Caco-2 (cell line): ENCODE data around the gene TLCD5. TPM values are rescaled to one million over a fixed set of nuclear protein-coding genes. Genes with fewer than 3 reads are reported as not detected.

Experiments
- BruUV-seq: library from RNA; stranded (reverse); fragments of 400-500 nt; replicated peaks from 2 replicates; lab custom pipeline; 2021; lab: Mats Ljungman, UMichigan
- CTCF ChIA-PET: fragments of 300-600 bp; sonication (Branson Sonifier 250); formaldehyde crosslinking; loops from one replicate; lab custom pipeline; 2022; ENCODE audit warnings: antibody characterized with exemption; lab: Charles Lee
- POLR2A ChIA-PET: fragments of 300-600 bp; sonication (Branson Sonifier 250); formaldehyde crosslinking; loops from one replicate; lab custom pipeline; 2022; ENCODE audit warnings: antibody characterized with exemption; lab: Charles Lee
- DNase-seq, 2 experiments: peaks; one replicate each; pipeline versions ENCODE4 v3.0.0 to v3.0.0-alpha.2; 2020 to 2022
- H3K27me3 ChIP-seq: replicated peaks from 2 replicates; pipeline ENCODE4 v1.6.0; 2011; ENCODE audit warnings: low read length; ENCODE audit not compliant: control insufficient read depth, insufficient read depth
- H3K36me3 ChIP-seq: 2 replicates; pipeline ENCODE4 v1.5.1; 2011; ENCODE audit warnings: low read length; ENCODE audit not compliant: control insufficient read depth, insufficient read depth
- H3K4me1 ChIP-seq: fragments of 250-450 bp; sonication (Bioruptor Pico); 2 replicates; pipeline ENCODE4 v1.5.1; 2020; ENCODE audit warnings: mild to moderate bottlenecking
- H3K4me3 ChIP-seq: 2 replicates; pipeline ENCODE4 v1.5.1; 2011; ENCODE audit warnings: low read depth, mild to moderate bottlenecking, control low read depth, low read length
- H3K9me3 ChIP-seq: fragments of 250-450 bp; sonication (Bioruptor Pico); 2 replicates; pipeline ENCODE4 v1.5.1; 2020; ENCODE audit warnings: mild to moderate bottlenecking, moderate library complexity
- H3K27ac Mint-ChIP-seq: one replicate; pipeline ENCODE4 v1.8.0; 2022; ENCODE audit warnings: mixed read lengths; ENCODE audit not compliant: unreplicated experiment
- H3K27me3 Mint-ChIP-seq: one replicate; pipeline ENCODE4 v1.8.0; 2022; ENCODE audit warnings: mixed read lengths; ENCODE audit not compliant: insufficient read depth, unreplicated experiment
- H3K36me3 Mint-ChIP-seq: one replicate; pipeline ENCODE4 v1.8.0; 2022; ENCODE audit warnings: mild to moderate bottlenecking, mixed read lengths; ENCODE audit not compliant: insufficient read depth, unreplicated experiment
- H3K4me1 Mint-ChIP-seq: one replicate; pipeline ENCODE4 v1.8.0; 2022; ENCODE audit warnings: low read depth, mixed read lengths; ENCODE audit not compliant: unreplicated experiment
- H3K4me3 Mint-ChIP-seq: one replicate; pipeline ENCODE4 v1.8.0; 2022; ENCODE audit warnings: mild to moderate bottlenecking, moderate library complexity, mixed read lengths; ENCODE audit not compliant: unreplicated experiment
- H3K9me3 Mint-ChIP-seq: one replicate; pipeline ENCODE4 v1.8.0; 2022; ENCODE audit warnings: mixed read lengths; ENCODE audit not compliant: unreplicated experiment
- intact Hi-C: fragments of 100-400 bp; cut with micrococcal nuclease; formaldehyde crosslinking; loops from one replicate; pipeline ENCODE4 v1.10.0; 2022; ENCODE audit not compliant: unreplicated experiment
- total RNA-seq: library from RNA; stranded (reverse); gene quantifications from 2 replicates; pipeline ENCODE4 v1.2.3, GENCODE V29; 2022
- TF ChIP-seq, protein P1 (sequence below), 2 experiments: fragments of 200-600 bp in 1 of 2; IDR thresholded peaks; 1 replicate in 1 of 2; 2 replicates in 1 of 2; pipeline versions ENCODE4 v1.5.1 to v1.8.0; 2011 to 2022; ENCODE audit warnings: antibody characterized with exemption in 1 of 2, control low read depth in 1 of 2, inconsistent platforms in 1 of 2, low read depth in 1 of 2, low read length in 1 of 2, mild to moderate bottlenecking in 1 of 2, moderate library complexity in 1 of 2; ENCODE audit not compliant: insufficient read depth in 1 of 2, severe bottlenecking in 1 of 2, unreplicated experiment in 1 of 2

Gene TLCD5
- total RNA-seq, 1 experiment from 2014 or later: 11.8 TPM

DNA sequence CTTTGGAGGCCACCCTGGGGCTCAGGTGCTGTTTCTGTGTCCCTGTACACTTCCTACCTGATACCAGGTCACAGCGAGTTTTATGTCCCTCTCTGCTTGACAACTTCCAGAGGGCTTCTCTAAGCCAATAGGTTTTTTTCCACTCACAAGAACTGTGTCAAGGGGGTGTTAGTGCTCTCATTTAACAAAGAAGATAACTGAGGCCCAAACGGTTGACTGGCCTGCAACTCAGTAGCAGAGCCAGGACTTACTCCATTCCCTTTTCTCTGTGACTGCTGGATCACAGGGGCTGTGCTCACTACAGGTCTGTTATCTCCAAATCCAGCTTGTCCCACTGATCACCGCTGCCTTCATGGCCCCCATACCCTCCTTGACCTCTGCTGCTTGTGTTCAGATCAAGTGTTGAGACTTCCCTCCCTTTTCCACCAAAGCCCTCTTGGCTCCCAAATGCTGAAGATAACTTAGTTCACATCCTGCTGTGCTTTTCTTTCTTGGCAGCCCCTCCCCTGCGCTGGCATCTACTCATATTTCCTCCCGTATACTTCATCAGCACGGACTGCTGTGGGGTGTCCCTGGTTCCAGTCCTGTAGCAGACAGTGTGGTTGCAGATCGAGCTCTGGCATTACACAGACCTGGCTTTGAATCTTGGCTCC, 43.8 kb upstream of the TLCD5 start:
- POLR2A ChIA-PET: interaction anchor here (0.7 kb wide), 1 partner anchor 45 kb away, joined by 3 read pairs; no protein-coding TSS in a partner anchor

DNA sequence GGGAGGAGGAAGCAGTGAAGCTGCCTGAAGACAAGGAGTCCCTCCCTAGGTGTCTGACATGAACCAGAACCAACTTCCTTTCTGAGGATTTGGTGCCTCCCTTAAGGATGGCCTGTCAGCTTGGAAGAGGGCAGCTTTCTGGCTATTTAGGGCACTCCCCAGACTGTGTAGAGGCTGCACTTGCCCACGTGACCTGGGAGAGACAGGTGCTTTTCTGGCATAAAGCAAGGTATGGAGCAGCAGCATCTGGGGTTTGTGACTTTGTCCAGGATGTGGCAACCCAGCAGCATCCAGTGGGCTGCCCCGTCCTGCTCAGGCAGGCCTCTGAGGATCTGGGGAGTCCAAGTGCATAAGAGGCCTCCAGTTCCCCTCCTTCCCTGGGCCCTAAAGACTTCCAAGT, 42.0 kb upstream of the TLCD5 start:
- Mint-ChIP-seq H3K27ac (no peak overlapping the region), H3K27me3 (peaks cover 3% of the 10 kb centered on the region), H3K36me3 (no peaks in the 10 kb centered on the region), H3K4me3 (no peak overlapping the region), H3K4me1 (peaks cover 4% of the 10 kb centered on the region), H3K9me3 (no peaks in the 10 kb centered on the region)
- ChIA-PET CTCF (interaction anchor here (0.9 kb wide), 1 partner anchor 20 kb away, joined by 3 read pairs; no protein-coding TSS in a partner anchor), POLR2A (no interaction called here)
- Histone ChIP-seq H3K9me3 (no peaks in the 10 kb centered on the region), H3K36me3 (no peaks in the 10 kb centered on the region), H3K4me1 (no peaks in the 10 kb centered on the region), H3K27me3 (no peaks in the 10 kb centered on the region), H3K4me3 (no peak overlapping the region)
- DNase-seq: no peak
- intact Hi-C loops: no loop called here
- TF ChIP-seq, protein P1, sequence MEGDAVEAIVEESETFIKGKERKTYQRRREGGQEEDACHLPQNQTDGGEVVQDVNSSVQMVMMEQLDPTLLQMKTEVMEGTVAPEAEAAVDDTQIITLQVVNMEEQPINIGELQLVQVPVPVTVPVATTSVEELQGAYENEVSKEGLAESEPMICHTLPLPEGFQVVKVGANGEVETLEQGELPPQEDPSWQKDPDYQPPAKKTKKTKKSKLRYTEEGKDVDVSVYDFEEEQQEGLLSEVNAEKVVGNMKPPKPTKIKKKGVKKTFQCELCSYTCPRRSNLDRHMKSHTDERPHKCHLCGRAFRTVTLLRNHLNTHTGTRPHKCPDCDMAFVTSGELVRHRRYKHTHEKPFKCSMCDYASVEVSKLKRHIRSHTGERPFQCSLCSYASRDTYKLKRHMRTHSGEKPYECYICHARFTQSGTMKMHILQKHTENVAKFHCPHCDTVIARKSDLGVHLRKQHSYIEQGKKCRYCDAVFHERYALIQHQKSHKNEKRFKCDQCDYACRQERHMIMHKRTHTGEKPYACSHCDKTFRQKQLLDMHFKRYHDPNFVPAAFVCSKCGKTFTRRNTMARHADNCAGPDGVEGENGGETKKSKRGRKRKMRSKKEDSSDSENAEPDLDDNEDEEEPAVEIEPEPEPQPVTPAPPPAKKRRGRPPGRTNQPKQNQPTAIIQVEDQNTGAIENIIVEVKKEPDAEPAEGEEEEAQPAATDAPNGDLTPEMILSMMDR (IDR thresholded peaks at IDR 0.05; ENCODE audit: insufficient read depth in 1 of 2, low read depth in 1 of 2, low read length in 1 of 2, severe bottlenecking in 1 of 2, unreplicated experiment in 1 of 2): no peak
- BruUV-seq: no TSS peak

More for the DNA sequence above, 43.8 kb upstream of the TLCD5 start:
- no peaks in the 10 kb centered on the region for H3K9me3 ChIP-seq
- H3K36me3 Mint-ChIP-seq: no peaks in the 10 kb centered on the region
- no peak overlapping the region for H3K4me3 ChIP-seq
- TF ChIP-seq, protein P1 (IDR thresholded peaks at IDR 0.05; ENCODE audit: insufficient read depth in 1 of 2, low read depth in 1 of 2, low read length in 1 of 2, severe bottlenecking in 1 of 2, unreplicated experiment in 1 of 2): no peak
- no peaks in the 10 kb centered on the region for H3K9me3 Mint-ChIP-seq
- H3K4me1 Mint-ChIP-seq: peaks cover 4% of the 10 kb centered on the region
- no peaks in the 10 kb centered on the region for H3K36me3 ChIP-seq
- no peak overlapping the region for H3K4me3 Mint-ChIP-seq
- no peaks in the 10 kb centered on the region for H3K4me1 ChIP-seq
- no peaks in the 10 kb centered on the region; the same call in 1 of the 2 replicates for H3K27me3 ChIP-seq
- peaks cover 3% of the 10 kb centered on the region for H3K27me3 Mint-ChIP-seq
- no peak for DNase-seq
- intact Hi-C loops: no loop called here
- no TSS peak for BruUV-seq
- H3K27ac Mint-ChIP-seq: no peak overlapping the region
- CTCF ChIA-PET: interaction anchor here (1.5 kb wide), 1 partner anchor 21 kb away, joined by 6 read pairs; no protein-coding TSS in a partner anchor

DNA sequence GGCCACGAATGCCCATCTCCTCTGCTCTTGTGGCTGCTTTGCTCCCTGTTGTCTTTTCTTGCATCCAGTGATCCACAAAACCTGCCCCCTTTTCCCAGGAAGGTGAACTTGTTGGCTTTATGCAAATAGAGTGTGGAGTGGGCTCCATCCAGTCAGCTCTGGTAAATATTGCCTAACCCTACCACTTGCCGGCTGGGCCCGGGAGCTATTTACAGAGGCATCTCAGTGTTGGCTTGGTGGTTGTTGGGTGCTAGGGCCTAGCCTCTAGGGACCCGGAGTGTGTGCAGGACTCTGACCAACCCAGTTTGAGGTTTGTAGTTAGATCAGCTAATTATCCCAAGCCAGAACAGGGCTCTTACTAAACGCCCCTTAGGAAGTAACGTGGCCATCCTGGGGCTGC, 40.8 kb upstream of the TLCD5 start:
- no peak overlapping the region for H3K4me3 Mint-ChIP-seq
- POLR2A ChIA-PET: no interaction called here
- DNase-seq: no peak
- TF ChIP-seq, protein P1 (IDR thresholded peaks at IDR 0.05; ENCODE audit: insufficient read depth in 1 of 2, low read depth in 1 of 2, low read length in 1 of 2, severe bottlenecking in 1 of 2, unreplicated experiment in 1 of 2): no peak
- no peaks in the 10 kb centered on the region for H3K36me3 ChIP-seq
- H3K36me3 Mint-ChIP-seq: no peaks in the 10 kb centered on the region
- no peak overlapping the region for H3K4me3 ChIP-seq
- H3K4me1 Mint-ChIP-seq: no peaks in the 10 kb centered on the region
- peaks cover 5% of the 10 kb centered on the region for H3K27me3 Mint-ChIP-seq
- CTCF ChIA-PET: no interaction called here
- H3K27me3 ChIP-seq: no peaks in the 10 kb centered on the region
- no peak overlapping the region for H3K27ac Mint-ChIP-seq
- no peaks in the 10 kb centered on the region for H3K4me1 ChIP-seq
- H3K9me3 Mint-ChIP-seq: no peaks in the 10 kb centered on the region
- no peaks in the 10 kb centered on the region for H3K9me3 ChIP-seq
- intact Hi-C loops: no loop called here
- no TSS peak for BruUV-seq
